SK-N-SH treated with all-trans-retinoic acid at 6 μM for 48 hours (cell line): Measurements from ENCODE around the gene VIP.

Source experiments
- ATAC-seq: fragments of 200-7000 bp; cut with Tn5 transposase; 3 replicates; pipeline ENCODE4 v1.9.1; 2020; ENCODE audit warnings: mild to moderate bottlenecking, moderate library complexity
- ARNTL ChIP-seq: fragments of 450-650 bp; formaldehyde crosslinking; IDR thresholded peaks from 2 replicates; pipeline ENCODE4 v1.5.0; 2020; ENCODE audit warnings: low read depth, mild to moderate bottlenecking, moderate library complexity, borderline replicate concordance
- BACH2 ChIP-seq: fragments of 250-450 bp; sonication (Bioruptor Pico); IDR thresholded peaks from 2 replicates; pipeline ENCODE4 v1.9.0; 2021; ENCODE audit warnings: mild to moderate bottlenecking, borderline replicate concordance
- CREB5 ChIP-seq: fragments of 250-450 bp; sonication (Bioruptor Pico); IDR thresholded peaks from 2 replicates; pipeline ENCODE4 v1.5.1; 2020; ENCODE audit warnings: low read depth, mild to moderate bottlenecking, moderate library complexity
- CSDC2 ChIP-seq: fragments of 250-450 bp; sonication (Bioruptor Pico); IDR thresholded peaks from 2 replicates; pipeline ENCODE4 v1.5.0; 2020; ENCODE audit warnings: mild to moderate bottlenecking, moderate library complexity
- ESRRG ChIP-seq: fragments of 250-450 bp; sonication (Bioruptor Pico); IDR thresholded peaks from 2 replicates; pipeline ENCODE4 v1.6.1; 2021; ENCODE audit warnings: mild to moderate bottlenecking
- GLIS3 ChIP-seq: fragments of 250-450 bp; sonication (Bioruptor Pico); IDR thresholded peaks from 2 replicates; pipeline ENCODE4 v1.5.0; 2020; ENCODE audit warnings: mild to moderate bottlenecking, moderate library complexity
- ISL1 ChIP-seq: fragments of 250-450 bp; sonication (Bioruptor Pico); IDR thresholded peaks from 2 replicates; pipeline ENCODE4 v2.1.2; 2022; ENCODE audit warnings: mild to moderate bottlenecking, moderate library complexity
- OSR1 ChIP-seq: fragments of 250-450 bp; sonication (Bioruptor Pico); IDR thresholded peaks from 2 replicates; pipeline ENCODE4 v1.8.0; 2022; ENCODE audit warnings: moderate library complexity, mild to moderate bottlenecking, inconsistent platforms
- POU6F1 ChIP-seq: fragments of 250-450 bp; sonication (Bioruptor Pico); IDR thresholded peaks from 2 replicates; pipeline ENCODE4 v1.8.0; 2021; ENCODE audit warnings: low read depth, mild to moderate bottlenecking, moderate library complexity, borderline replicate concordance
- PPARA ChIP-seq: fragments of 250-450 bp; sonication (Bioruptor Pico); IDR thresholded peaks from 2 replicates; pipeline ENCODE4 v1.5.0; 2020; ENCODE audit warnings: mild to moderate bottlenecking, borderline replicate concordance
- RARB ChIP-seq: fragments of 250-450 bp; sonication (Bioruptor Pico); IDR thresholded peaks from 2 replicates; pipeline ENCODE4 v1.8.0; 2021; ENCODE audit warnings: mild to moderate bottlenecking, moderate library complexity
- SNAI2 ChIP-seq: fragments of 250-450 bp; sonication (Bioruptor Pico); IDR thresholded peaks from 2 replicates; pipeline ENCODE4 v1.5.0; 2020; ENCODE audit warnings: mild to moderate bottlenecking, moderate library complexity
- TCF4 ChIP-seq: fragments of 250-450 bp; sonication (Bioruptor Pico); IDR thresholded peaks from 2 replicates; pipeline ENCODE4 v1.8.0; 2021; ENCODE audit warnings: mild to moderate bottlenecking, moderate library complexity, borderline replicate concordance
- TOX ChIP-seq: fragments of 250-450 bp; sonication (Bioruptor Pico); IDR thresholded peaks from 2 replicates; pipeline ENCODE4 v1.8.0; 2021; ENCODE audit warnings: mild to moderate bottlenecking, moderate library complexity, borderline replicate concordance
- TSHZ2 ChIP-seq: fragments of 250-450 bp; sonication (Bioruptor Pico); IDR thresholded peaks from 2 replicates; pipeline ENCODE4 v1.5.0; 2020; ENCODE audit warnings: mild to moderate bottlenecking, moderate library complexity
- ZC3H10 ChIP-seq: fragments of 250-450 bp; sonication (Bioruptor Pico); IDR thresholded peaks from 2 replicates; pipeline ENCODE4 v1.5.1; 2021; ENCODE audit warnings: mild to moderate bottlenecking, moderate library complexity
- ZFP3 ChIP-seq: fragments of 250-450 bp; sonication (Bioruptor Pico); IDR thresholded peaks from 2 replicates; pipeline ENCODE4 v1.5.0; 2020; ENCODE audit warnings: mild to moderate bottlenecking, moderate library complexity
- ZFP30 ChIP-seq: fragments of 450-650 bp; formaldehyde crosslinking; IDR thresholded peaks from 2 replicates; pipeline ENCODE4 v1.5.0; 2022; ENCODE audit warnings: mild to moderate bottlenecking, moderate library complexity
- ZNF565 ChIP-seq: fragments of 450-650 bp; formaldehyde crosslinking; conservative IDR thresholded peaks from 2 replicates; pipeline ENCODE4 v1.5.0; 2020; ENCODE audit warnings: low read depth, mild to moderate bottlenecking, moderate library complexity
- ZNF70 ChIP-seq: fragments of 450-650 bp; formaldehyde crosslinking; IDR thresholded peaks from 2 replicates; pipeline ENCODE4 v1.5.0; 2020; ENCODE audit warnings: mild to moderate bottlenecking, moderate library complexity
- ZNF8 ChIP-seq: fragments of 450-650 bp; formaldehyde crosslinking; IDR thresholded peaks from 2 replicates; pipeline ENCODE4 v1.5.0; 2020; ENCODE audit warnings: mild to moderate bottlenecking, moderate library complexity
- TF ChIP-seq, protein P1 (sequence below): fragments of 250-450 bp; sonication (Bioruptor Pico); IDR thresholded peaks from 2 replicates; pipeline ENCODE4 v1.5.1; 2021; ENCODE audit warnings: mild to moderate bottlenecking, moderate library complexity

VIP gene

GRCh38 chr6:152745509-152746171, 5.0 kb upstream of the VIP start:
- ATAC-seq = peak; percentile 34
- no peak for TF ChIP-seq ZFP30 (CRISPR knock-in tag)
- no peak for TF ChIP-seq OSR1
- no peak for TF ChIP-seq PPARA (CRISPR knock-in tag)
- no peak for TF ChIP-seq TSHZ2 (CRISPR knock-in tag)
- TF ChIP-seq GLIS3 (CRISPR knock-in tag) = no peak
- TF ChIP-seq CREB5 (CRISPR knock-in tag) = no peak

GRCh38 chr6:152746172-152746553, 4.4 kb upstream of the VIP start:
- peak; percentile 82 for ATAC-seq

GRCh38 chr6:152748843-152749242, 1.8 kb upstream of the VIP start:
- TF ChIP-seq RARB (no peak), POU6F1 (CRISPR knock-in tag) (no peak), CSDC2 (CRISPR knock-in tag) (no peak), ARNTL (no peak), ZNF565 (CRISPR knock-in tag) (no peak), ZC3H10 (CRISPR knock-in tag) (no peak), PPARA (CRISPR knock-in tag) (no peak), ZNF70 (CRISPR knock-in tag) (no peak), TCF4 (no peak)
- no peak for ATAC-seq

More at GRCh38 chr6:152746172-152746553, 4.4 kb upstream of the VIP start:
- peak; percentile 18; the same call in 1 of the 2 replicates for TF ChIP-seq TCF4
- TF ChIP-seq ZNF8 (CRISPR knock-in tag) = no peak
- TF ChIP-seq CREB5 (CRISPR knock-in tag) = 0 out of 2 replicates have a peak, but pooled peaks have one; percentile 33
- TF ChIP-seq ZFP30 (CRISPR knock-in tag) = no peak
- peak; percentile 90 for TF ChIP-seq ISL1
- TF ChIP-seq RARB = no peak

DNA sequence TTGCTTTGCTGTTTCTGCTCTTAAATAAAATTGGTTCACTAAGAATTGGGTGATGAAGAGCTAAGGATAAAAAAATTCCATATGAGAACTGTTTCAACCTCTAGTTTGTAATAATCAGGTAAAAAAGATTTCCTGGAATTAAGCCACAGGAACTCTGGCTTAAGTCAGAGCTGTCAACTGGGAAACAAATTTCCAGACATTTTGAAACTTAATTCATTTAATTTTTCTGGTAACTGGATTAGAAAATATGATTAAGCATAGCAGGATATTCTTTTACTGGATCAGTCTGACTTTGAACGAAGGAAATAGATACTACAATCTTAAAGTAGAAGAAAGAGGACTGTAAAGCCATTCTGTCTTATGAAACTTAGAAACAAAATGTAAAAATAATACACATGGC, 1.3 kb upstream of the VIP start:
- no peak for ATAC-seq
- TF ChIP-seq SNAI2 (CRISPR knock-in tag) (peak; percentile 67; the same call in 1 of the 2 replicates), PPARA (CRISPR knock-in tag) (no peak), CREB5 (CRISPR knock-in tag) (0 out of 2 replicates have a peak, but pooled peaks have one; percentile 35), ISL1 (peak; percentile 88), TSHZ2 (CRISPR knock-in tag) (peak; percentile 83), ESRRG (no peak), ZFP3 (no peak), ZFP30 (CRISPR knock-in tag) (no peak), ZC3H10 (CRISPR knock-in tag) (no peak), BACH2 (no peak), ZNF70 (CRISPR knock-in tag) (no peak), CSDC2 (CRISPR knock-in tag) (no peak), ZNF8 (CRISPR knock-in tag) (no peak; the same call in 1 of the 2 replicates), OSR1 (no peak), TCF4 (peak; percentile 94), TOX (no peak)
- TF ChIP-seq, protein P1, sequence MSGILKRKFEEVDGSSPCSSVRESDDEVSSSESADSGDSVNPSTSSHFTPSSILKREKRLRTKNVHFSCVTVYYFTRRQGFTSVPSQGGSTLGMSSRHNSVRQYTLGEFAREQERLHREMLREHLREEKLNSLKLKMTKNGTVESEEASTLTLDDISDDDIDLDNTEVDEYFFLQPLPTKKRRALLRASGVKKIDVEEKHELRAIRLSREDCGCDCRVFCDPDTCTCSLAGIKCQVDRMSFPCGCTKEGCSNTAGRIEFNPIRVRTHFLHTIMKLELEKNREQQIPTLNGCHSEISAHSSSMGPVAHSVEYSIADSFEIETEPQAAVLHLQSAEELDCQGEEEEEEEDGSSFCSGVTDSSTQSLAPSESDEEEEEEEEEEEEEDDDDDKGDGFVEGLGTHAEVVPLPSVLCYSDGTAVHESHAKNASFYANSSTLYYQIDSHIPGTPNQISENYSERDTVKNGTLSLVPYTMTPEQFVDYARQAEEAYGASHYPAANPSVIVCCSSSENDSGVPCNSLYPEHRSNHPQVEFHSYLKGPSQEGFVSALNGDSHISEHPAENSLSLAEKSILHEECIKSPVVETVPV (CRISPR knock-in tag) = peak; percentile 69; the same call in 1 of the 2 replicates
